Endothelial cell of umbilical vein (primary cell): ENCODE data around the gene CPT1A.

ENCODE experiments used
- CTCF ChIP-seq, 2 donors: IDR thresholded peaks; 1 replicate in 1 of 2; 2 replicates in 1 of 2; pipeline ENCODE4 v1.5.1; 2011; ENCODE audit warnings: low read length in 2 of 2, mild to moderate bottlenecking in 2 of 2, moderate library complexity in 2 of 2, control low read depth in 1 of 2, inconsistent platforms in 1 of 2, low read depth in 1 of 2; ENCODE audit not compliant: insufficient read depth in 1 of 2; ENCODE audit errors: extremely low read depth in 1 of 2
- EZH2 ChIP-seq: IDR thresholded peaks from 2 replicates; pipeline ENCODE4 v1.6.1; 2012; ENCODE audit warnings: borderline replicate concordance, low read depth, mild to moderate bottlenecking, moderate library complexity, low read length, inconsistent platforms; ENCODE audit not compliant: severe bottlenecking
- FOS ChIP-seq: IDR thresholded peaks from 2 replicates; pipeline ENCODE4 v1.6.1; 2011; ENCODE audit warnings: mild to moderate bottlenecking, low read length, moderate library complexity, borderline replicate concordance; ENCODE audit not compliant: insufficient read depth
- MAX ChIP-seq: IDR thresholded peaks from 2 replicates; pipeline ENCODE4 v1.6.1; 2011; ENCODE audit not compliant: insufficient read depth, insufficient read length
- POLR2A ChIP-seq: IDR thresholded peaks from 2 replicates; pipeline ENCODE4 v1.6.1; 2012; ENCODE audit warnings: low read depth, mild to moderate bottlenecking, control low read depth, low read length
- POLR2AphosphoS5 ChIP-seq: IDR thresholded peaks from 2 replicates; pipeline ENCODE4 v1.6.1; 2012; ENCODE audit warnings: low read depth, mild to moderate bottlenecking, control low read depth, low read length, moderate library complexity; ENCODE audit not compliant: insufficient read depth

- TF ChIP-seq POLR2A (no peak), CTCF (IDR thresholded peaks at IDR 0.05; ENCODE audit: extremely low read depth in 1 of 2, insufficient read depth in 1 of 2, low read depth in 1 of 2, low read length in 2 of 2) (no peak), EZH2 (no peak), FOS (no peak), POLR2AphosphoS5 (no peak), MAX (no peak)
Measured at GRCh38 chr11:68770781-68771180, 70.9 kb downstream of the CPT1A start.
